ENCODE measurements around the gene KMT5C. TPM values are rescaled to one million over a fixed set of nuclear protein-coding genes. Genes with fewer than 3 reads are reported as not detected.

Gene KMT5C
- total RNA-seq, 3 donors from 2014 or later (not counting 1 experiment from before 2014, with no cell fraction given), result 44.5 to 147 (median 46.8) TPM

DNA sequence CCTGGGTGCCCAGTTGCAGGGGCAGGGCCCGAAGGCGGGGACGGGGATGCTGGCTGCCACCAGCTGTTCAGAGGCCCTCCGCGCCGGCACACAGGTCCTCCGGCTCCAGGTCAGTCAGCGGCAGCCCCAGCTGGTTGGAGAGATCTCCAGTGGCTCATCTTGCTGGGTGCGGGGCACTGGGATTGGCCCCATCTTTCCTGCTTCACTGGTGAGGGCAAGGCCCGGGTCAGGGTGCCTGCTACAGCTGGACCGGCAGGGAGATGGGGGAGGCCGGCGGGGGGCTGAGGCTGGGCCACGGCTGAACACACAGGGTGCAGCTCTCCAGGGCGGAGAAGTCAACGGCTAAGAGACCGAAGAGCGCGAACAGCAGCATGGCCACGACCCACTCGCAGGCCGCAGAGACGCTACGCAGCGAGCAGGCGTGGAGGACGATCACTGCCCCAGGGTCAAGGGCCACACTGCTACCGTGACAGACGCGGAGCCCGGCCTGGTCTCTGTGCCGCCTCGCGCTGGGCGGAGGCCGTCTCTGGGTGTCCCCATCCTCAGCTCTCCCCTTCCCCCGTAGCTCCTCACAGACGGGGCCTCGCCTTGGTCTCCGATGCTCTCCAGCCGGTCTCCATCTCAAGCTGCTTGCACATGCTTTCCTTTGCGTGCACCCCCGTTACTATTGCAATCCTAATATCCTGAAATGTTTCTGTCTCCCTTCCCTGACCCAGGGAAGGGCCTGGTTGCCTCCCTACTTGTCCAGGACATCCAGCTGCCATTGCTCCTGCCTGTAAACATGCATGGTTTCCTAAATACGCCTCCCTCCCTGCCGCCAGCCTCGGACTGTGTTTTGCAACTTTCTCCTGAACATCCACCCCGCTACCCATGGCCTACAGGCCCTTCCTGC lies 26.8 kb upstream of the KMT5C start:
- Mint-ChIP-seq H3K9me3 (no peaks in the 10 kb centered on the region), H3K4me1 (no peaks in the 10 kb centered on the region), H3K4me3 (no peak overlapping the region), H3K27me3 (ENCODE audit: low read depth in 2 of 2) (no peaks in the 10 kb centered on the region), H3K27ac (no peak overlapping the region), H3K36me3 (no peaks in the 10 kb centered on the region)
- ATAC-seq (no peak), DNase-seq (no peak)
- 95% methylated on average over 47 of the region's 47 CpGs for WGBS (ENCODE audit: insufficient coverage)
- no peaks in the 10 kb centered on the region for H3K36me3 ChIP-seq (ENCODE audit: control insufficient read depth, insufficient read depth, low read length)
- no peaks in the 10 kb centered on the region for H3K27me3 ChIP-seq (ENCODE audit: control insufficient read depth, insufficient read depth, low read length)
- H3K4me1 ChIP-seq (ENCODE audit: control insufficient read depth, insufficient read depth, low read length), result no peaks in the 10 kb centered on the region
- intact Hi-C loops (cut with micrococcal nuclease), result no loop called here
- TF ChIP-seq CTCF (IDR thresholded peaks at IDR 0.05), result no peak
- H3K27ac ChIP-seq (ENCODE audit: low read length), result no peak overlapping the region
- H3K9me3 ChIP-seq (ENCODE audit: control insufficient read depth, insufficient read depth, low read length), result no peaks in the 10 kb centered on the region
- H3K4me3 ChIP-seq (ENCODE audit: low read length), result no peak overlapping the region

- ATAC-seq (no peak), DNase-seq (no peak)
- intact Hi-C loops (cut with micrococcal nuclease), result no loop called here
- Histone ChIP-seq H3K36me3 (ENCODE audit: control insufficient read depth, insufficient read depth, low read length) (no peaks in the 10 kb centered on the region), H3K4me3 (ENCODE audit: low read length) (no peak overlapping the region), H3K9me3 (ENCODE audit: control insufficient read depth, insufficient read depth, low read length) (no peaks in the 10 kb centered on the region), H3K4me1 (ENCODE audit: control insufficient read depth, insufficient read depth, low read length) (no peaks in the 10 kb centered on the region), H3K27me3 (ENCODE audit: control insufficient read depth, insufficient read depth, low read length) (no peaks in the 10 kb centered on the region), H3K27ac (ENCODE audit: low read length) (no peak overlapping the region)
- TF ChIP-seq CTCF (IDR thresholded peaks at IDR 0.05), result no peak
- no peak overlapping the region for H3K4me3 Mint-ChIP-seq
- H3K36me3 Mint-ChIP-seq, result no peaks in the 10 kb centered on the region
- no peaks in the 10 kb centered on the region for H3K9me3 Mint-ChIP-seq
- 90% methylated on average over 8 of the region's 8 CpGs for WGBS (ENCODE audit: insufficient coverage)
- no peaks in the 10 kb centered on the region for H3K4me1 Mint-ChIP-seq
- no peaks in the 10 kb centered on the region for H3K27me3 Mint-ChIP-seq (ENCODE audit: low read depth in 2 of 2)
- no peak overlapping the region for H3K27ac Mint-ChIP-seq
Measured at GRCh38 chr19:55314396-55314795, 25.3 kb upstream of the KMT5C start.

DNA sequence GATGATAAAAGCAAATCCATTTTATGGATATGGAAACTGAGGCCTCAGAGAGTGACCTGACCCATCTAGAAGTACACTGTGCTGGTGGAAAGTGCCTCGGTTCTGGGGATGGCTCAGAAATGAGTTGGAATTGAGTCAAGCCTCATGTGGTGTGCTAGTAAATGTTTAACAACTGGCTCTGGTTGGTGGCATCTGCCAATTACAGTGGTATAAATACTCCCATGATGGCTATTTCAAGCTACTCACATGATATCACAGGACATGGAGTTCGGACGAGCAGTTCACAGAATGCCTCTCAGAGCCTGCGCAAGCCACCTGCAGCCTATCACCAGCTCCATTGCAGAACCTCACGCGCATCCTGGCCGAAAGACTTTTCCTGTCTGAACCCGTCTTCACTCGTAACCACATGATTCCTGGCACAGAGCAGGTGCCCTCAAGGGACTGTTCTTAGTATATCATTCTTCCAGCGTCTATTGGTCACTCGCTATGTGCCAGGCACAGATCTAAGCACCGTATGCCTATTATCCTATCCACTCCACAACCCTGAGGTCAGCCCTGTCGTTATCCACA lies 23.6 kb upstream of the KMT5C start:
- WGBS (ENCODE audit: insufficient coverage), result 88% methylated on average over 13 of the region's 13 CpGs
- no peaks in the 10 kb centered on the region for H3K27me3 ChIP-seq (ENCODE audit: control insufficient read depth, insufficient read depth, low read length)
- DNase-seq (no peak), ATAC-seq (no peak)
- intact Hi-C loops (cut with micrococcal nuclease), result no loop called here
- no peaks in the 10 kb centered on the region for H3K4me1 ChIP-seq (ENCODE audit: control insufficient read depth, insufficient read depth, low read length)
- Mint-ChIP-seq H3K27ac (no peak overlapping the region), H3K27me3 (ENCODE audit: low read depth in 2 of 2) (no peaks in the 10 kb centered on the region), H3K4me3 (no peak overlapping the region), H3K36me3 (no peaks in the 10 kb centered on the region), H3K4me1 (no peaks in the 10 kb centered on the region), H3K9me3 (no peaks in the 10 kb centered on the region)
- no peak overlapping the region for H3K27ac ChIP-seq (ENCODE audit: low read length)
- no peaks in the 10 kb centered on the region for H3K36me3 ChIP-seq (ENCODE audit: control insufficient read depth, insufficient read depth, low read length)
- no peaks in the 10 kb centered on the region for H3K9me3 ChIP-seq (ENCODE audit: control insufficient read depth, insufficient read depth, low read length)
- H3K4me3 ChIP-seq (ENCODE audit: low read length), result no peak overlapping the region
- no peak for TF ChIP-seq CTCF (IDR thresholded peaks at IDR 0.05)

Measured in natural killer cell (primary cell).